T-helper 2 cell (primary cell): ENCODE data around the gene GPC2.
"Not testable (repeated sequence)": the region's sequence is repeated elsewhere in the genome, so short reads cannot be mapped to it uniquely, and the experiment has no call there.

Source experiments
- DNase-seq, 5 experiments: peaks; one replicate each; pipeline versions ENCODE4 v3.0.0 to v3.0.0-alpha.2; 2012 to 2022
- total RNA-seq, 2 donors: gene quantifications; one replicate each; lab custom pipeline; 2026; lab: John Stamatoyannopoulos, UW

Gene GPC2, protein sequence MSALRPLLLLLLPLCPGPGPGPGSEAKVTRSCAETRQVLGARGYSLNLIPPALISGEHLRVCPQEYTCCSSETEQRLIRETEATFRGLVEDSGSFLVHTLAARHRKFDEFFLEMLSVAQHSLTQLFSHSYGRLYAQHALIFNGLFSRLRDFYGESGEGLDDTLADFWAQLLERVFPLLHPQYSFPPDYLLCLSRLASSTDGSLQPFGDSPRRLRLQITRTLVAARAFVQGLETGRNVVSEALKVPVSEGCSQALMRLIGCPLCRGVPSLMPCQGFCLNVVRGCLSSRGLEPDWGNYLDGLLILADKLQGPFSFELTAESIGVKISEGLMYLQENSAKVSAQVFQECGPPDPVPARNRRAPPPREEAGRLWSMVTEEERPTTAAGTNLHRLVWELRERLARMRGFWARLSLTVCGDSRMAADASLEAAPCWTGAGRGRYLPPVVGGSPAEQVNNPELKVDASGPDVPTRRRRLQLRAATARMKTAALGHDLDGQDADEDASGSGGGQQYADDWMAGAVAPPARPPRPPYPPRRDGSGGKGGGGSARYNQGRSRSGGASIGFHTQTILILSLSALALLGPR
- 2.8 to 3.8 reads per million in 2 donors for total RNA-seq

DNA sequence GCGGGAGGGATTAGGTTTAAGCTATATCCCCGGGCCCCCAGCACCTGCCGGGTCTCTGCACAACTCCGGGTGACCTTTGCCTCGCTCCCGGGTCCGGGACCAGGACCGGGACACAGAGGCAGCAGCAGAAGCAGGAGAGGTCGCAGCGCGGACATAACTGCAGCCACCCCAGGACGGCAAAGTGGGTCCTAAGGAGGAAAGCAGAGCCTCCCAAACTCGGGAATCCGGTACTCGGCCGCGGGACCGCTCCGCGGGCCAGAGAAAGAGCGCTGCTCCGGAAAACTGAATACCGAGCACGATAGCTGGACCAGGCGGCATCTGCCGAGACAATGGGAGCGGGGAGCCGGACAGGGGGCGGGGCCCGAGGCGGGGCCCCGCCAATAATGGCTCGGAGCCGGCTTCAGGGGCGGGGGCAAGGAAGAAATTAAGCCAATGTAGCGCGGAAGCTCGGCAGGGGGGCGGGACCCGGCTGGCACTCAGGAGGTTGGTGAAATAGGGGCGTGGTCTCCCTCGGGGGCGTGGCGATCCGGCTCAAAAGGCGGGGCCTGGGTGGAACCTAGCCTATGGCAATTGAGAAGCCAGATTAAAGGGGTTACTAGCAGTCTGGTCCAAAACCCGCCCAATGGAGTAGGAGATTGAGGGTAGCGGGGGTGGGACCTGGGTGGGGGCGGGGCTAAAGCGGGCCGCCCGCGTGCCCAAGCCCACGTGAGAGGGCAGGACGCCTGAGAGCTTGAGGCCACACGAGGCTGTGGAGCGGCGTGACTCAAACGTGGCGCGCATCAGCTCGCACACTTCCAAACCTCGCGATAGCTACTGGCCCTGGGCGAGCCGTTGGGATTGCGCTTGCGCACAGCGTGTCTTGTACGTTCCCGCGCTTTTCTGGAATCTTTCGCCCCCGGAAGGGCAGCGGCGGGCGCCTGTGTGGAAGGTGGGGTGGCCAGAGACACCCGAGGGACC, at the start of gene GPC2, which contains the start of gene STAG3:
GPC2 (minus strand) TSS at position 337 of the 957 bp plus-strand sequence; CDS start at position 155, 182 bp downstream.
STAG3 (plus strand) TSS at position 874 of the 957 bp plus-strand sequence. CDS start 2,639 bp downstream, outside the sequence.
- DNase-seq: peak; percentile 93 to 96 (median 96)

DNA sequence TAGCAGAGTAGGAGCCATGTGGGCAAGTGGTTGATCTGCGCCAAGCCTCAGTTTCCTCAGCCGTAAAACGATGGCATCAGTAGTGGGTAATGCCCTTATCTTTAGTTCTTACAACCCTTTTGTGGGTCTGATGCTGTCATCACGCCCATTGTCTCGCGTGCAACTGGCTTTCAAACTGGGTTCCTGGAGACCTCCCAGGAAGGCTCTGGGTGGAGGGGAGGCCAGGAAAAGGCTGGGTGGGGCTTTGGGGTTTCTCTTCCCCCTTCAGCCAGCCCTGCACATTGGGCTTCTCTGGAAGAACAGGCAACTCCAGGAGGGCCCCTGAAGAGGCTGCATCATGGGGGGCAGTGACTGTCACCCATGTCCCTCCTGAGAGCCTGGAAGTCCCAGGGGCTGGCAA, 47.7 kb upstream of the GPC2 start:
- DNase-seq: not testable (repeated sequence)

DNA sequence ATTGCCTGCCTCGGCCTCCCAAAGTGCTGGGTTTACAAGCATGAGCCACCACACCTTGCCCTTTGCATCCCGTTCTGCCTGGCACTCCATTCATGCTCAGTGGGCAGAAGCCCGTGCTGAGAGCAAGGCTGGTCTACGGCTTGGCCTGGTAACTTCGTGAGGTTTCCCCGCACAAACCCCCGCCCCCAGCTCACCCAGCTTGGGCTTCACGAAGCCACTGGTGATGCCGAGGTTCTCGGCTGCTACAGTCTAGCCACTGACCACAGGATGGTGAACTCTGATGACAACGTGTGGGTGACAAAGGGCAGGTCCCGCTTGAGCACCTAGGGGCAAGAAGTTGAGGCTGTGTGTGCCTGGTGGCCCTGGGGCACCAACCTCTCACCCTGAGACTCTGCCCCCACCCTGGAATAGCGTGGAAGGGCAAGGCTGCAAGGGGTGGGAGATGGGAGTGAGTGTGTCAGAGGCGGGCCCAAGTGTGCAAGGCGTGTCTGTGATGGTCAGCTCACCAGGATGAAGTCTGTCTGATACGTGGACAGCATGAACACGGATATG, 46.3 kb upstream of the GPC2 start:
- not testable (repeated sequence) for DNase-seq

DNA sequence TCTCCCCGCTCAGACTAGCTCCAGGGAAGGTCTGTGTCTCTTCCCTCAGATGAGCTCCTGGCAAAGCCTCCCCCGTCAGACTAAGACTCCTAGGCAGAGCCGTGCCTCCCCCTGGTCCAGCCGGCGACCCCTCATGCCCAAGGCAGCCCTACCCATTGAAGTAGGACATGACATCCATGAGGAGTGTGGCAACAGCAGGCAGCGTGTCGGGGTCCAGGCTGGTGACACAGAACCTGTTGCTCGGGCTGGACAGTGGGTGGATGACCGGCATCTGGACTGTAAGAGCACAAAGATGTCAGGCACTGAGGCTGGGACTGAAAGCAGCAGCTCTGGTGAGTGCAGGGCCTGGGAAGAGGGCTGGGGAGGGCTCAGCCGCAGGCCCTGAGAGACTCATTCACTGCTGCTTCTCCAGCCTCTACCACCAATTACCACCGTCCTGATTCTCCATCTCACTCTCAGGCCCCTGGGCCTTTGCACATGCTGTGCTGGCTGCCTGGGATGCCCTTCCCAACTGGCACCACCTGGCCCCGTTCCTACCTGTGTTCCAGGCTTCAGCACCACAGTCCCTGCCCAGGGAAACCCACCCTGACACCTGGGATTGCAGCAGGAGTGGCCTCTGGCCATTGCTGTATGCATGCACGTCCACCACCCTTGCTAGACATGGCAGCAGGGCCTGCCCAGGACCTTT, 45.4 kb upstream of the GPC2 start:
- no peak for DNase-seq

DNA sequence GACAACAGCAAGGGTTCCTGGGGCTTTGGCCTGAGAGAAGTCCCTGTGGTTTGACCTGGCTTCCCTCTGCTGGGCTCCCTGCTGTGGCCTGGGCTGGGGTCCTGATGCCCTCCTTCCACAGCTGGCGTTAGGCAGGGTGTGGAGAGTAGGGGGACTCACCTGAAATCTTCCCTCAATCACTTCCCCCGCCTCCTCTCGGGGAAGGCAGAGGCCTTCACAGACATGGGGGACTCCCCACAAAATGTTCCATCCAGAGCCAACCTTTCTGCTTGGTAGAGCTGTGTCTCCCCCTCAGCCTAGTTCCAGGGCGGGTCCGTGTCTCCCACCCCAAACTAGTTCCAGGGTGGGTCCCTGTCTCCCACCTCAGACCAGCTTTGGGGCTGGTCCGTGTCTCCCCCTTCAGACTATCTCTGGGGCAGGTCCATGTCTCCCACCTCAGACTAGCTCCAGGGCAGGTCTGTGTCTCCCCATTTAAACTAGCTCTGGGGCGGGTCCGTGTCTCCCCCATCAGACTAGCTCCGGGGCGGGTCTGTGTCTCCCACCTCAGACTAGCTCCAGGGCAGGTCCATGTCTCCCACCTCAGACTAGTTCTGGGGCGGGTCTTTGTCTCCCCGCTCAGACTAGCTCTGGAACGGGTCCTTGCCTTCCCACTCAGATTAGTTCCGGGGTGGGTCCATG, 44.7 kb upstream of the GPC2 start:
- DNase-seq: peak in 2 of 5 experiments; percentile 25 to 48

DNA sequence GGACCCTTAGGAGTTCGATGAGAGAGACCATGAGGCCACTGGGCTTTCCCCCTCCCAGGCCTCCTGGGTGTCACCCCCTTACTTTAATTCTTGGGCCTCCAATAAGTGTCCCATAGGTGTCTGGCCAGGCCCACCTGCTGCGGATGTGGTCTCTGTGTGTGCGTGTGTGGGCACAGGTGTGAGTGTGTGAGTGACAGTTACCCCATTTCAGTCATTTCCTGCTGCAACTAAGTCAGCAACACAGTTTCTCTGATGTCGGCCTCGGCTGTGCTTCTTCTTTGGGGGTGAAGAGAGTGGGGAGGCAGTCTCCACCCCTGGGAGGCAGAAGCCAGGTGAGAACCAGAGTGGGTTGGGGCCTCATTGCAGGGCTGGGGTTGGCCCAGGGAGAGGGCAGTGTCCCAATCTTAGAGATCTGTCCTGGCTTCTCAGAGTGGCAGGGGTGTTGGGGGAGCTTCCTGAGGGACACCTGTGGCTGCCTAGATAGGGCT, 44.1 kb upstream of the GPC2 start:
- peak; percentile 29 to 96 (median 77) for DNase-seq

DNA sequence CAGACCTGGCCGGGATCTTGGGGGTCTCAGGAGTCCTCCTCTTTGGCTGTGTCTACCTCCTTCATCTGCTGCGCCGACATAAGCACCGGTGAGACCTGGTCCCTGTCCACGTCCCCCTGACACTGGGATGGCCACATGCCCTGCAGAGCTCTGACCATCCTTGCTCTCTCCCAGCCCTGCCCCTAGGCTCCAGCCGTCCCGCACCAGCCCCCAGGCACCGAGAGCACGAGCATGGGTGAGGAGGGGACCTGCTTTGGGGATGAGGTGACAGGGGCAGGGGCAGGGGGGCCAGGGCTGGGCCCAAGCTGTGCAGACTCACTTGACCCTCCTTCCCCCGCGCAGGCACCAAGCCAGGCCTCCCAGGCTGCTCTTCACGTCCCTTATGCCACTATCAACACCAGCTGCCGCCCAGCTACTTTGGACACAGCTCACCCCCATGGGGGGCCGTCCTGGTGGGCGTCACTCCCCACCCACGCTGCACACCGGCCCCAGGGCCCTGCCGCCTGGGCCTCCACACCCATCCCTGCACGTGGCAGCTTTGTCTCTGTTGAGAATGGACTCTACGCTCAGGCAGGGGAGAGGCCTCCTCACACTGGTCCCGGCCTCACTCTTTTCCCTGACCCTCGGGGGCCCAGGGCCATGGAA, 43.5 kb upstream of the GPC2 start:
- DNase-seq: no peak

DNA sequence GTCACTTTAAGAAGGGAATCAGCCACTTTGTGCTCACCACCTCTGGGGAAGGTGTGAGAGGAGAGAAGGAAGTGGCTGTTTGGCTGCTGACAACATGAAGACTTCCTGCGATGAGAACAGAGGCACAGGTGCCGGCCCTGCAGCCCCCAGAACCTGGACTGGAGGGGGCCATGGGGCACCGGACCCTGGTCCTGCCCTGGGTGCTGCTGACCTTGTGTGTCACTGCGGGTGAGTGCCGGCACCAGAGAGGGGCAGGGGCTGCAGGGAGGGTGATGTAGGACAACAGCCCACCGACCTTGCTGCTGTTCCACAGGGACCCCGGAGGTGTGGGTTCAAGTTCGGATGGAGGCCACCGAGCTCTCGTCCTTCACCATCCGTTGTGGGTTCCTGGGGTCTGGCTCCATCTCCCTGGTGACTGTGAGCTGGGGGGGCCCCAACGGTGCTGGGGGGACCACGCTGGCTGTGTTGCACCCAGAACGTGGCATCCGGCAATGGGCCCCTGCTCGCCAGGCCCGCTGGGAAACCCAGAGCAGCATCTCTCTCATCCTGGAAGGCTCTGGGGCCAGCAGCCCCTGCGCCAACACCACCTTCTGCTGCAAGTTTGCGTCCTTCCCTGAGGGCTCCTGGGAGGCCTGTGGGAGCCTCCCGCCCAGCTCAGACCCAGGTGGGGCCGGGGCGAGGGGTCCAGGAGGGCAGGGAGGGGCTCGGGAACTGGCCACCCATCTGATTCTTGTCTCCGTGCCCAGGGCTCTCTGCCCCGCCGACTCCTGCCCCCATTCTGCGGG, 42.8 kb upstream of the GPC2 start, which contains the start of gene PVRIG:
PVRIG (plus strand) TSS at position 149 of the 785 bp plus-strand sequence; CDS start at position 171, 22 bp downstream.
- DNase-seq: peak in 2 of 5 experiments; percentile 58 to 60

DNA sequence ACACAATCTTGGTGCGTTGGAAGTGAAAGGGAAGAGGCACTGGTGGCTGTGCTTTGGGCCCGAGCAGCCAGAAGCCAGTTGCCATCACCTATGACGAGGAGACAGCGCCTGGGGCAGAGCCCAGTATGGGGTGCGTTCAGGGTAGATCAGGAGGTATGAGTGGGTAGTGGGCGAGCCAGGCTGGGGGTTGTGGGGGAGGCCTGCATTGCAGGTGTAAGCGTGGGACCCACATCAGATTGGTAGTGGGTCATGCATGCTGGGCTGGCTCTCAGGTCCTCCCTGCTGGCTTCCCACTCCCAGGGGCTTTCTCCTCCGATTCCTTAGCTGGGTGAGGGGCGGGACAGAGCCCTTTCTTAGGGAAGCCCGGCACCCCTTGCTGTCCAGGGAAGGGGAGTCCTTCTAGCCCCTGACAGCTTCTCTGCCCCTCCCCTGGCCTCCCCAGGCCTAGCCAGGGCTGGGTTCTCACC, 42.1 kb upstream of the GPC2 start:
- peak in 1 of 5 experiments; percentile 58 for DNase-seq

DNA sequence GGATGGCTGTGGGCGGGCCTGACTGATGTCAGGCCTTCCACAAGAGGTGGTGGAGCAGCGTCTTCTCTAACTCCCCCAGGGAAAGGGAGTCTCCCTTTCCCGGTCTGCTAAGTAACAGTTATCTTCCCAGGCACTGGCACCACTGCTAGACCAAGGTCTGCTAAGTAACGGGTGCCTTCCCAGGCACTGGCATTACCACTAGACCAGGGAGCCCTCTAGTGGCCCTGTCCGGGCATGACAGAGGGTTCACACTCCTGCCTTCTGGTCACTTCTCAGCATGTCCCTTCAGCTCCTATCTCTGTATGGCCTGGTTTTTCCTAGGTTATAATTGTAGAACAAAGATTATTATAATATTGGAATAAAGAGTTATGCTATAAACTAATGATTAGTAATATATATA, 40.8 kb upstream of the GPC2 start:
- DNase-seq: peak; percentile 24 to 82 (median 55)

DNA sequence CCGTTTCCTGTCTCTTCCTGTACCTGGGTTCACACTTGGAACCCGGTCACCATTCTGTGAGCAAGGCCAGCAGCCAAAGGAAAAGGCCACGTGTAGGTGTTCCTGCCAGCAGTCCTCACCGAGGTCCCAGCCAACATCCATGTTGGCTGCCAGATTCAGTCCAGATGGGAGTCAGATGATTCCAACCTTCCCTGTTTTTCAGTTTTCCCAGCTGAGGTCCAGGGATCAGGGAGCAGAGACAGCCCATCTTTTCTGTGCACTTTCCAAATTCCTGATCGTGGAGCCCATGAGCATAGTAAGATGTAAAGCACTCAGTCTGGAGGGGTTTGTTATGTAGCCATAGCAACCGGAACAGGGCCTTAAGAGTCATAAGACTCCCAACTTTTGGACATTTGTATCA, 38.7 kb upstream of the GPC2 start:
- DNase-seq: no peak

DNA sequence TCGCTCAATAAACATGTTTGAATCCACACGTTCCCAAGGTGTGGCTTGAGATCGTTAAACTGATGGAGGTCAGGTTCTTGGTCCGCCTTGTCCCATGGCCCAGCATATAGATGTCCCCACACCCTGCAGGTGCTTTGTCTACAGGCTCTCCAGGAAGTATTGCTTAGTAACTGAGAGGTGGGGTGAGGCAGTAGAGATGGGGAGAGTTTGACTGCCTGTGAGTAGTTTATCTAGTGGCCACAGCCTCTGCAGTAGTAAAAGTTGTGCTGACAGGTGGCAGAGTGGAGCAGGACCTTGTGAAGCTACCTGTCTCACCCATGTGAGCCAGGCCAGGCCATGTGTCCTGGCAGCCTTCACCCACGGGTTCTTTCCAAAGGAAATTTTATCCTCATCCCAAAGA, 37.2 kb upstream of the GPC2 start:
- not testable (repeated sequence) for DNase-seq

DNA sequence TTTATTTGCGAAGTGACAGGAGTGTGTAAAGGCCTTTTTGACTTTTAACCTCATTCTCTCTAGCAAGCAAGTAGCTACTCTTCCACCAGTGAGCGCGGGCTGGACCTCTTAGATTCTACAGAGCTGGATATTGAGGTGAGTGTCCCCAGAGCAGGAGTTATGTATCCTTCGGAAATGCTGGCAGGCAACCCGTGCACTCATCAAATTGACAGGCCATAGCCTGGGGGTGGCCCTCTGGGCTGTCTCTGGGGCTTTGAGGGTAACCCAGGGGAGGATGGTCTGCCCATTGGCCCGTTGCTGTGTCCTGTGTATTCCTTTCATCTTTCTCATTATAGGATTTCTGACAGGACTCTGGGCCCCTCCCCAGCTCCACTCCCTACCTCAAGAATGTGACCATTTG, 36.5 kb upstream of the GPC2 start:
- DNase-seq: no peak

DNA sequence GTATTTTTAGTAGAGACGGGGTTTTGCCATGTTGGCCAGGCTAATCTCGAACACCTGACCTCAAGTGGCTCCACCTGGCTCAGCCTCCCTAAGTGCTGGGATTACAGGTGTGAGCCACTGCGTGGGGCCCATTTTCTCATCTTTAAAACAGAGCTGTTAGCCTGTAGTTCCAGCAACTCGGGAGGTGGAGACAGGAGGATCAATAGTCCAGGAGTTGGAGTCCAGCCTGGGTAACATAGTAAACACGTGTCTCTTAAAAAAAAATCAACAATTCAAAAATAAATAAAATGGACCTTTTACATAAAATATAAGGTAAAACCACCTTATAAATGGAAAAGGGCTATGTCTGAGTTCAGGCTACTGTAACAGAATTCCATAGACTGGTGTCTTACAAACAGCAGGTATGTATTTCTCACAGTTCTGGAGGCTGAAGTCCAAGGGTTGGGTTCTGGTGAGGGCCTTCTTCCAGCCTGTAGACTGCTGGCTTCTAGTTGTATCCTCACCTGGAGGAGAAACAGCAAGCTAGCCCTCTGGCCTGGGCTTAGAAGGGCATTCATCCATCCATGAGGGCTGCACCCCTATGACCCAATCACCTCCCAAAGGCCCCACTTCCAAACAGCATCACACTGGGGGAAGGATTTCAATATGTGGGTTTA, 35.6 kb upstream of the GPC2 start:
- DNase-seq: no peak

DNA sequence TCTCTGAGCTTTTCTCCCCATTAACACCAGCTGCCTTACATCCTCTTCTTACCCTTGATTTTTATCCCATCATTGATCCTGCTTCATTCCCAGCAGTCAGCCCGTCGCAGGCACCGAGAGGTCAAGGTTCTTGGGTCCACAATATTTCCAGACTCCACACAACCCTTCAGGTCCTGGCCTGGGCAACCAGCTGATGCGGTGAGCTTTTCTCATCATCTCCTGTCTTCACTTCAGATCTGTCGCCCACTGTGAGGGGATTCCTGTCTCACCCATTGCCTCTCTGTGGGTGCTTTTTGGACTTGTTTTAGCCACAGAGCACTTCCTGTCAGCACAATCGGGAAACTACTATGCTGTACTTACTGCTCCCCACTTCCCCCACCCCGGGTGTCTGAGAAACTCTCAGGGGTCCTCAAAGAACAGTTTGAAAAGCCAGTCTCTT, 34.2 kb upstream of the GPC2 start:
- peak in 2 of 5 experiments; percentile 59 to 74 for DNase-seq

DNA sequence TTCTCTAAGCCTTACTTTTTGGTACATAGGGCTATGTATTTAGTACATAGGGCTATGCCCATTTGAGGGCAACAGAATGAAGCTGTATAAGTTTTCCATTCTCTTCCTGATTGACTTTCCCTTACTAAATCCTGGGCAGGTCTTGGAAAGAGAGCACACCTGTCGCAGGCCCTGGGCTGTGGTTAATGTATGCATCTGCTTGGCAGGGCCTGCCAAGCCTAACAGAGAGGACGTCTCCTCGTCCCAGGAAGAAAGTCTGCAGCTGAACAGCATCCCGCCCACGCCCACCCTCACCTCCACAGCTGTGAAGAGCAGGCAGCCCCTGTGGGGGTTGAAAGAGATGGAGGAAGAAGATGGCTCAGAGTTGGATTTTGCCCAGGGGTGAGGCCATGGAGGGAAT, 33.6 kb upstream of the GPC2 start:
- no peak for DNase-seq

DNA sequence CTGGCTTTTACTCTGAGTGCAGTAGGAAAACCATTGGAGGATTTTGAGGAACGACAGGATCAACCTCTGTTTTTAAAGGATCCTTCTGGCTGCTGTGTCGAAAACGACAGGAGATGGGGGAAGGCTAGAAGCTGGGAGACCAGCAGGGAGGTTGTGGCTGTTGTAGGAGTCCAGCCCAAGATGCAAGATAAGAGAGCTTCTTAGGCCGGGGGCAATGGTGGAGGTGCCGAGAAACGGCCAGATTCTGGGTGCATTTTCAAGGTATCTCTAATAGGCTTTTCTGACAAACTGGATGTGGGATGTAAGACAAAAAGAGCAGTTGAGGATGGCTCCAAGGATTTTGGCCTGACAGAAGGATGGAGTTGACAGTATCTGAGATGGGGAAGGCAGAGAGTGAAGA, 32.3 kb upstream of the GPC2 start:
- DNase-seq: no peak

DNA sequence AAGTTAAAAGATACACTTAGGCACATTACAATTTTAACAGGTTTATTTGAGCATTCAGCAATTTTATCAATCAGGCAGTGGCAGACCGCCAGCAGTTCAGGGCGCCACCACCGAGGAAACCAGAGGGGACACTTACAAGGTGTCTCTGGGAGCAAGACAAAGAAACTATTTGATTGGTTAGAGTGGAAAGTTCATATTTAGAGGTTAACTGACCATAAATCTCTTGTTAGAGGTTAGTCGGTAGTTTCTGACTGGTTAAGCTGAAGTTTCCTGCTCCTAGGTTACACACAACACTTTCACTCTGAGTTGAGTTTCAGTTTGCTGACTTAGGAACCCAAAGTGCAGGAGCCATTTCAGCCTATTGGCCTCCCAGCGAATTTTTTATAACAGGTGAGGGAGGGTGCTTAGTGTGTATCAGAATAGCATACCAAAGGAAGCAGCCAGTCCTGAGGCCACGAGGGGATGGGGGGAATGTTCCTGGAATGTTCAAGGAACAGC, 31.8 kb upstream of the GPC2 start:
- DNase-seq: peak in 2 of 5 experiments; percentile 5 to 93

DNA sequence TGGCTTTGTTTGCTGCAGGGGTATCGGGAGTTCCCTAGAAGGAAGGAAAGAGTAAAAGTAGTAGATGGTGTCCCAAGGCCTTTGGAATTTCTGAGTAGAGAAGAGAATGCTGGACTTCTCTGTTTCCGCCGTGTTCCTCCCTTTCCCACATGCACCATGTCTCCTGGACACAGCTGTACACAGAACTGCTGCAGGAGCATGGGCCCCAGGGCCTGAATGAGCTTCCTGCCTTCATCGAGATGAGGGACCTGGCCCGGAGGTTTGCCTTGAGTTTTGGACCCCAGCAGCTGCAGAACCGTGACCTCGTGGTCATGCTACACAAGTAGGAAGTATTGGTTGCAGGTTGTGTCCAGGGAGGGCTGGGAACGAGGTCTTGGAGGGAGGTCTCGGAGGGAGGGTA, 27.3 kb upstream of the GPC2 start:
- DNase-seq: no peak
